Activated CD8-positive, alpha-beta memory T cell treated with anti-CD3 and anti-CD28 coated beads, Interleukin-2, amount 50 U/mL, for 48 hours (primary cell): ENCODE data around the gene BGN.

Experiments
- DNase-seq: peaks from one replicate; pipeline ENCODE4 v3.0.0-alpha.2; 2020

The BGN gene

GRCh38 chrX:153494541-153495361 is at the start of gene BGN:
Gene BGN, plus strand, starts transcription at chrX:153494980. Its CDS starts 9,652 bp downstream, at chrX:153504632.
- no peak for DNase-seq

- no peak for DNase-seq
Measured at GRCh38 chrX:153445106-153445855, 49.5 kb upstream of the BGN start.

GRCh38 chrX:153445856-153446635 is 48.7 kb upstream of the BGN start, which contains the start of gene TREX2:
Gene TREX2, minus strand, starts transcription at chrX:153446056. Its CDS starts 626 bp downstream, at chrX:153445430.
- DNase-seq, result no peak

GRCh38 chrX:153446636-153446936 is 48.2 kb upstream of the BGN start:
- no peak for DNase-seq

- DNase-seq, result no peak
Measured at GRCh38 chrX:153446950-153447580, 47.7 kb upstream of the BGN start.

GRCh38 chrX:153447581-153447960 is 47.2 kb upstream of the BGN start:
- DNase-seq, result no peak

- DNase-seq, result no peak
Measured at GRCh38 chrX:153448556-153449367, 46.0 kb upstream of the BGN start.

GRCh38 chrX:153449368-153450113 is 45.2 kb upstream of the BGN start:
- no peak for DNase-seq

GRCh38 chrX:153450114-153450948 is 44.4 kb upstream of the BGN start:
- no peak for DNase-seq

GRCh38 chrX:153450949-153451277 is 43.9 kb upstream of the BGN start:
- DNase-seq, result no peak

GRCh38 chrX:153454901-153455550 is 39.8 kb upstream of the BGN start:
- DNase-seq, result no peak

GRCh38 chrX:153455571-153455970 is 39.2 kb upstream of the BGN start:
- DNase-seq, result no peak

- DNase-seq, result no peak
Measured at GRCh38 chrX:153456161-153456560, 38.6 kb upstream of the BGN start.

- no peak for DNase-seq
Measured at GRCh38 chrX:153456704-153457103, 38.1 kb upstream of the BGN start.

- DNase-seq, result no peak
Measured at GRCh38 chrX:153457136-153457825, 37.5 kb upstream of the BGN start.

GRCh38 chrX:153457827-153458466 is 36.8 kb upstream of the BGN start:
- DNase-seq, result no peak

GRCh38 chrX:153458476-153458875 is 36.3 kb upstream of the BGN start:
- DNase-seq, result no peak

- DNase-seq, result no peak
Measured at GRCh38 chrX:153459986-153460385, 34.8 kb upstream of the BGN start.

GRCh38 chrX:153460826-153461225 is 34.0 kb upstream of the BGN start:
- DNase-seq, result peak; percentile 60
